NB4 (cell line): ENCODE data around the gene KRTAP10-1.

Experiments
- DNase-seq: peaks from one replicate; pipeline ENCODE4 v3.0.0; 2010; ENCODE audit warnings: low read depth
- H3K4me3 ChIP-seq: one replicate; pipeline ENCODE4 v1.5.1; 2011; ENCODE audit warnings: mild to moderate bottlenecking, low read depth, low read length, moderate library complexity
- CTCF ChIP-seq: IDR thresholded peaks from one replicate; pipeline ENCODE4 v1.5.1; 2012; ENCODE audit warnings: low read depth, low read length
- MAX ChIP-seq: IDR thresholded peaks from 2 replicates; pipeline ENCODE4 v1.6.1; 2011; ENCODE audit warnings: low read depth, low read length
- MYC ChIP-seq: IDR thresholded peaks from 2 replicates; pipeline ENCODE4 v1.6.1; 2011; ENCODE audit warnings: low read depth, low read length
- POLR2A ChIP-seq: IDR thresholded peaks from 2 replicates; pipeline ENCODE4 v1.6.1; 2011; ENCODE audit warnings: mild to moderate bottlenecking; ENCODE audit not compliant: insufficient read length; ENCODE audit errors: extremely low read depth

The KRTAP10-1 gene

GRCh38 chr21:44502171-44502958 is 37.6 kb downstream of the KRTAP10-1 start:
- no peak overlapping the region for H3K4me3 ChIP-seq
- no peak for TF ChIP-seq MAX
- TF ChIP-seq POLR2A, result no peak
- no peak for TF ChIP-seq MYC
- TF ChIP-seq CTCF, result no peak
- no peak for DNase-seq

GRCh38 chr21:44500111-44500510 is 39.9 kb downstream of the KRTAP10-1 start:
- no peak for DNase-seq
- no peak for TF ChIP-seq MAX
- no peak for TF ChIP-seq POLR2A
- no peak for TF ChIP-seq CTCF
- no peak for TF ChIP-seq MYC
- H3K4me3 ChIP-seq, result no peak overlapping the region

GRCh38 chr21:44499631-44500030 is 40.4 kb downstream of the KRTAP10-1 start:
- no peak overlapping the region for H3K4me3 ChIP-seq
- no peak for DNase-seq
- no peak for TF ChIP-seq MAX
- no peak for TF ChIP-seq POLR2A
- TF ChIP-seq CTCF, result no peak
- TF ChIP-seq MYC, result no peak

GRCh38 chr21:44499211-44499560 is 40.8 kb downstream of the KRTAP10-1 start:
- no peak for DNase-seq
- H3K4me3 ChIP-seq, result no peak overlapping the region
- TF ChIP-seq MYC (no peak), POLR2A (no peak), CTCF (no peak), MAX (no peak)

GRCh38 chr21:44498280-44499210 is 41.5 kb downstream of the KRTAP10-1 start:
- TF ChIP-seq MAX (no peak), POLR2A (no peak), CTCF (no peak), MYC (no peak)
- no peak for DNase-seq
- H3K4me3 ChIP-seq, result no peak overlapping the region
